ENCODE results near the gene CLDN7.
"Not testable (repeated sequence)": the region's sequence is repeated elsewhere in the genome, so short reads cannot be mapped to it uniquely, and the experiment has no call there.

Gene CLDN7

GRCh38 chr17:7252176-7253043 is 9.9 kb downstream of the CLDN7 start, which contains the start of gene ELP5:
Gene ELP5, plus strand, starts transcription at chr17:7252215. Its CDS starts 336 bp downstream, at chr17:7252551.
- peak; percentile 47 to 59 for DNase-seq

- peak; percentile 86 to 89 for DNase-seq
These were observed 10.6 kb downstream of the CLDN7 start, which contains the start of gene CTDNEP1 for GRCh38 chr17:7251661-7252175. Gene CTDNEP1, minus strand, starts transcription at chr17:7251734. Its CDS starts 438 bp downstream, at chr17:7251296.

DNA sequence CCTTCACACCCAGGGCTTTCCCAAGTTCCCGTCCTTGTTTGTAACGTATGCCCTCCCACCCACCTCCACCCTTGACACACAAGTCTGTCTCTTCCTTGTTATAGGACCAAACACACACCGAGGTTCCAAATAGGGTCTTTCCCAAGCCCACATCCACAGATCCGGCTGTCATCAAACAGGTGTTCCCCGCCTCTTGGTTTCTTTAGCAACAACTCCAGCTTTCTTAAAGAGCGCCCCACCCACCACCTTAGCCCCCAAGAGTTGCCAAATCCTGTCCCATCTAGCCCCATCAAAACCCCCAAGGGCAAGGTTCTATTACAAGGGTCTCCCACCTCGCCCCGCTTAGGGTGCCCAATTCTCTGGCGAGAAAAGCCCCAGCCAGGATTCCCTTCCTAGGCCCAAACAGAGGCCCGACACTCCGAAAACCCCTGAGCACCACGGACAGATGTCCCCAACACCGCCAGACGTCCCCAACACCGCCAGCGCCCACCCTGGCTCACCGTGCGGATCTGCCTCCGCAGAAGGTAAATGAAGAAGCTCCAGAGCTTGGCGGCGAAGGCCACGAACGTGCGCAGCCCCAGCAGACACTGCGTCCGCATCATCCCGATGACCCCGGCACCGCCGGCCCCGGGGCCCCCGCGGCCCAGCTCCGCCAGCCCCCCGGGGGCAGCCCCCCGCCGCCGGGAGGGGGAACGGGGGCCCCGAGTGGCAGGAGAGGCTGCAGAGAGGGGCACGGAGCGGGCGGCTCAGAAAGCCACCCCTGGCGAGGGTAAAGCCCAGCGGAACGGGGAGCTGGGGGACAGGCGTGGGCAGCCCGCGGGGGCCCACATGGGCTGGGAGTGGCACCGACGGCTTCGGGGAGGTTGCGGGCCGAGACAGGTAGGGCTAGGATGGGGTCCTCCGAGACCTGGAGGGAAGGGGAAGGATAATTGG is 11.3 kb downstream of the CLDN7 start:
- no peak for DNase-seq

GRCh38 chr17:7249830-7250229 is 12.4 kb downstream of the CLDN7 start:
- DNase-seq, result no peak

- no peak for DNase-seq
These were observed 13.1 kb downstream of the CLDN7 start for GRCh38 chr17:7249214-7249613.

- DNase-seq, result no peak
These were observed 13.5 kb downstream of the CLDN7 start for GRCh38 chr17:7248796-7249195.

DNA sequence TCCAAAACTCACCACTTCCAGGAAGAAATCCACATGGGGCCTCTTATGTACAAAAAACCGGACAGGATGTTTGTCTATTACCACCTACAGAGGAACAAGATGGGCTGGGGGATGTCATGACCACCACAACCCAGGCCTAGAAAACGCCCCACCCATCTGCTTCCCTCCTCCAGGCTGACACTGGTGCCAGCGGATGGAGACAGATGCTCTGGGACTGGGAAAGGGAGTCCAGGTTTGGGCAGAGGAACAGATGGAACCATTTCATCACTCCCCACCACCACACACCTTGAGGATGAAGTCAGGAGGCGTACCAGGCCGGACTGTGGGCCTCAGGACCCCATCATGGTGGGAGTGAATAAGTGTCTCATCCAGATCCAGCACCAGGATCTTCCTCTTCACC is 15.5 kb downstream of the CLDN7 start:
- no peak for DNase-seq

DNA sequence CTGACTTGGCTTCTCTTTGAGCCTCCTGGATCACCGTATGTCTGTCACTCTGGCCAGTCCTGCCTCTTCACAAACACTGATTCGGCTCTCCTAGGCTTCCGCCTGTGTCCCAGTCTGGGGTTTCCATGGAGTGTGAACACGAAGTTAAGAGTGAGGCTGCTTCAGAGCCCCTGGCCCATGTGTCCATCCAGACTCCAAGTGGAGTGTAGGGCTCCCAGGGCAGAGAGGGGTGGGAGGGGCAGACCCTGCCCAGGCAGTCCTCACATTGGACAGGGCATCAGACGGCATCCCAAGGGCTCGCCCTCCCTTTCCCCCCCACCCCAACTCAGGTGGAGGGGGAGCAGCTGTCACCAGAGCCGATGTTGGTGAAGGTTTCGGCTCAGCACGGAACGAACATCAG is 18.4 kb downstream of the CLDN7 start:
- not testable (repeated sequence) for DNase-seq

GRCh38 chr17:7243453-7243729 is 18.9 kb downstream of the CLDN7 start:
- no peak for DNase-seq

DNA sequence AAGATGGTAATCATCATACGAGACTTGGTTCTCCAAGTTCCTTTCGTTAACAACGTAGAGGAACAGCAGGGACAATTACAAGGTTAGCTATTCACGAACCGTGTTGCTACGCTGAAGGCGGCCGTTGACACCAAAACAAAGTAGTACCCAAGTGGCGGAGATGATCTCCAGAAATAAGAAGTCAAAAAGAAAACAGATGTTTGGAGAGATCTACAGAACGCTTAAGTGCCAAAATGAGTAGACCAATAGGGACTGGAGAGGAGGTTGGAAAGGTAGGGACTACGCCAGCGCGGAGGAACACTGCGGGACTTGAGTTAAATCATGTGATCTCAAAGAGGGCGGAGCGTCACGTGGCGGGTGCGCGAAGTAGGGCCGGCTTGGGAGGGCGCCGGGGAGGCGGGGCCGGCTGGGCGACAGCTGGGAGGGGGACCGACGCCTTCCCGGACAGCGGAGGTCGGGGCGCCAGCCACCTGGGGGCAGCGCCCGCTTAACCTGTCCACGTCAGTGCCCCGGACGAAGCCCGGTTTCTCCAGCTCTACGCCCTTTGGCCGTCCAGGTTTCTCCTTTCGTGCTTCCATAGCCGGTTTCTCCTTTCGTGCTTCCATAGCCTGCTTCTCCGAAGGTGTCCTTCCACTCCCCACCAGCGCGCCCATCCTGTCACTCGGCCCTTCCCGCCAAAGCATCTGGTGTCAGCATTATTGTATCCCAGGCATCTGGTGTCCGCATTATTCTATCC is 19.4 kb downstream of the CLDN7 start:
- DNase-seq, result peak; percentile 71 to 93

GRCh38 chr17:7241783-7242716 is 20.2 kb downstream of the CLDN7 start, which contains the start of gene GABARAP:
Gene GABARAP, minus strand, starts transcription at chr17:7242449. Its CDS starts 119 bp downstream, at chr17:7242330.
- DNase-seq, result peak; percentile 59 to 80

- DNase-seq, result no peak
These were observed 21.1 kb downstream of the CLDN7 start for GRCh38 chr17:7241090-7241733.

DNA sequence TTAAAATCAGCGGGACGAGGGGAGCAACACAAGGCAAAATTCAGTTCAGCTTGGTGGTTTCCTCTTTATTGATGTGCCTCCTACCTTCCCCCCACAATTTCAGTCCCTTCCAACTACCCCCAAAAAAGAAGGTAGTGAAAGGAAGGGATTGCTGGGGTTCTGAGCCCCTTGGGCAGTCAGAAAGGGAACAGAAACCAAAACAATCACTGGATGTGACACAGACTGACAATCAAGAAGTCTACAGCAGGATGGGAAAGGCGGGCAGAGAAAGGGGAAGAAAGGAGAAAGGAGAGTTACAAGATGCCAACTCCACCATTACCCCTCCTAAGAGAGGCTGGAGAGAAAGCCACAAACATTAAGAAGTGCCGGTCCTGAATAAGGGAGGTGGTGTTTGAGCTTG is 21.9 kb downstream of the CLDN7 start:
- DNase-seq, result no peak

DNA sequence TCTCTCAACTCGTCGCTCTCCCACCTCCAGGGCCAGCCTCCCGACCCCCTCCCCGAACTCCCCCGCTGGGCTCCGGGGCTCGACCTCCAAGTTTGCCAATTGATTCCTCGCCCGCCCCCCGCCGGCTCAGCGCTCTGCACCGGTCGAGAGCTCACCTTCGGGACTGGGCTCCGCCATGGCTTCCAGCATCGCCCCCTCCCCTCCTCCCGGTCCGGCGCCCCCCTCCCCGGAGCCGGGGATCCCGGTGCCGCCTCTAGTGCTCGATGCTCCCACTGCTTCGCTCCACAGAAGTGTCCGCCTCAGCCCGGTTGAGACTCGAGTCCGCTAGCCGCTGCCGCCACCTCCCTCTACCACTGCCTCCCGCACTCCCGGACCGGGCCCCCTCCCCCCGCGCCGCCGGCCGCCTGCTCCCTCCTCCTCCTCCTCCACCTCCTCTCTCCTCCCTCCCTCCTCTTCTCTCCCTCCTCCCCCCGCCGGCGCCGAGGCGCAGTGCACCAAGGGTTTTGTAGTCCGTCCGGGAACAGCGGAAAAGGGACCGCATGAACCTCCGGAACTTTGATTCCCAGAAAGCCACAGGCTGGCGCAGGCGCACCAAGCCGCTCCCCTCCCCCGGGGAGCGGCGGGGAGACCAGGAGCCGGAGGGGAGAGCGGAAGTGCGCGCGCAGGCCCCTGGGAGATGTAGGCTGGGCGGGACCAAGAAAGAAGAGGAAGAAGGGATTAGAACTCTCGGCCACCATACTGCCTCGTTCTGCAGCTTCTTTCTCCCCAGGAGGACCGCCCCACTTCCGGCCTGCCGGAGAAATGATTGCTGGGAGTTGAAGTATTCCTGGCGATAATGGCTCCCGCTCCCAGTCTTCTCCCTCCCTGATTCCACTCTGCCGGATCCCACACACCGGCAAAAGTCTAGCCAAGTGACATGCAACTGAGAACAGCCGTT is 22.9 kb downstream of the CLDN7 start, which contains the start of gene PHF23:
TSS of gene PHF23 (minus strand) at position 367 of the 937 bp plus-strand sequence. CDS start at position 189, 178 bp downstream.
- peak; percentile 88 to 92 for DNase-seq

- no peak for DNase-seq
These were observed 23.7 kb downstream of the CLDN7 start for GRCh38 chr17:7238420-7239090.

GRCh38 chr17:7237761-7238419 is 24.4 kb downstream of the CLDN7 start:
- DNase-seq, result no peak

DNA sequence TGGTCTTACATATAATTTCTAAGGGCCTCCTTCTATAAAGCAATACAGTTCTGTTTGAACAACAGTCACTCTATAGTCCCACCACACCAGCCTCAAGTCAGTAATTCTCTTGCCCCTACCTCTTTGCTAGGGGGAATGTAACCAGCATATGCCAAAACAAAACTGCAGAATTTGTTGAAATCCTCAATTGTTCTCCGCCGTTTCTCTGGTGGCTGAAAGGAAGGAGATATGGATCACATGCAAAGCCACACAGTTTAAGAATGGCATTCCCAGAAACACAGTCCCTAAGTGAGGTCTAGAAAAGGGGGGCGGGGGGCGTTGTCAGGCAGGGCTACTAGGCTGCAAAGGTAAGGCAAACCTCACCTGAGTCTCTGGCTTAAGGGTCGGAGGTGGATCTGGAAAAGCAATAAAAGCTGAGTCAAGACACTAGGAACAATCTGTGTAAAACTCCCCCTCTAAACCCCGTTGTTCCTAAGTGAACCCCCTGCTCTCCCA is 25.0 kb downstream of the CLDN7 start:
- no peak for DNase-seq

DNA sequence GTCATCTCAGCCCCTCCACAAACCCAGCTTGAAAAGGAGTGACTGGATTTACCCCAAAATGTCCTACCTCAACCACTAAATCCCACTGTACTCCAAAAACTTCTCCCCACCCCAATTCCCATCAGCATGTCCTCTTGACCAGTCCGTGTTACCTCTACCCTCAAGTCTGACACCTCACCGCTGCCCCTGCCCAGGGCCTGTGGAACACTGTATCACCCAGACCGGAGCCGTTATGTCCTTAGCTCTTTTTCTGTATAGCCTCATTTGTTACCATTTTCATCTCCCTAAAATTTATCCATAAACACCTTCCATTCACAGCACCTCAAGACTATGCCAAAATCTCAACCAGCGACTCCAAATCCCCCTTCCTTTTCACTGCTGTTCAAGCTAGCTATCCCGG is 25.5 kb downstream of the CLDN7 start:
- DNase-seq, result no peak

Data from NCI-H187 (cell line).